ENCODE results near the gene NCAN.

GRCh38 chr19:19214159-19214490, 2.4 kb downstream of the NCAN start:
- no peak for TF ChIP-seq EZH2 (IDR thresholded peaks at IDR 0.05; ENCODE audit: insufficient read depth, low read length)
- TF ChIP-seq, protein P1, sequence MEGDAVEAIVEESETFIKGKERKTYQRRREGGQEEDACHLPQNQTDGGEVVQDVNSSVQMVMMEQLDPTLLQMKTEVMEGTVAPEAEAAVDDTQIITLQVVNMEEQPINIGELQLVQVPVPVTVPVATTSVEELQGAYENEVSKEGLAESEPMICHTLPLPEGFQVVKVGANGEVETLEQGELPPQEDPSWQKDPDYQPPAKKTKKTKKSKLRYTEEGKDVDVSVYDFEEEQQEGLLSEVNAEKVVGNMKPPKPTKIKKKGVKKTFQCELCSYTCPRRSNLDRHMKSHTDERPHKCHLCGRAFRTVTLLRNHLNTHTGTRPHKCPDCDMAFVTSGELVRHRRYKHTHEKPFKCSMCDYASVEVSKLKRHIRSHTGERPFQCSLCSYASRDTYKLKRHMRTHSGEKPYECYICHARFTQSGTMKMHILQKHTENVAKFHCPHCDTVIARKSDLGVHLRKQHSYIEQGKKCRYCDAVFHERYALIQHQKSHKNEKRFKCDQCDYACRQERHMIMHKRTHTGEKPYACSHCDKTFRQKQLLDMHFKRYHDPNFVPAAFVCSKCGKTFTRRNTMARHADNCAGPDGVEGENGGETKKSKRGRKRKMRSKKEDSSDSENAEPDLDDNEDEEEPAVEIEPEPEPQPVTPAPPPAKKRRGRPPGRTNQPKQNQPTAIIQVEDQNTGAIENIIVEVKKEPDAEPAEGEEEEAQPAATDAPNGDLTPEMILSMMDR (IDR thresholded peaks at IDR 0.05; ENCODE audit: insufficient read depth, low read depth, low read length), result no peak

Measured in astrocyte (in vitro differentiated cells and primary cell).